Liver (tissue), 9 donors: ENCODE data around the gene YY1. TPM values are rescaled to one million over a fixed set of nuclear protein-coding genes. Genes with fewer than 3 reads are reported as not detected.
"Not testable (repeated sequence)": the region's sequence is repeated elsewhere in the genome, so short reads cannot be mapped to it uniquely, and the experiment has no call there.

Source experiments
- DNase-seq: peaks from one replicate; pipeline ENCODE4 v3.0.0-alpha.2; 2017; ENCODE audit warnings: low spot score
- H3K27ac ChIP-seq, 2 donors: one replicate each; pipeline ENCODE4 v1.7.0; 2013; ENCODE audit warnings: inconsistent platforms in 2 of 2, low read length in 2 of 2, control low read depth in 1 of 2, low read depth in 1 of 2, mild to moderate bottlenecking in 1 of 2
- H3K27me3 ChIP-seq, 4 donors: one replicate each; pipeline versions ENCODE4 v1.6.1 to v1.7.0; 2013; ENCODE audit warnings: low read length in 3 of 4, inconsistent platforms in 1 of 4, mild to moderate bottlenecking in 1 of 4, moderate library complexity in 1 of 4; ENCODE audit not compliant: control insufficient read depth in 4 of 4, insufficient read depth in 4 of 4
- H3K36me3 ChIP-seq, 4 donors: one replicate each; pipeline versions ENCODE4 v1.6.1 to v1.7.0; 2013; ENCODE audit warnings: low read length in 3 of 4, mild to moderate bottlenecking in 3 of 4, low read depth in 1 of 4, moderate library complexity in 1 of 4; ENCODE audit not compliant: control insufficient read depth in 4 of 4, insufficient read depth in 3 of 4
- H3K4me1 ChIP-seq, 4 donors: one replicate each; pipeline versions ENCODE4 v1.6.1 to v1.7.0; 2013; ENCODE audit warnings: low read length in 3 of 4, mild to moderate bottlenecking in 3 of 4, moderate library complexity in 1 of 4; ENCODE audit not compliant: control insufficient read depth in 4 of 4, insufficient read depth in 4 of 4
- H3K4me3 ChIP-seq, 3 donors: one replicate each; pipeline versions ENCODE4 v1.6.1 to v1.7.0; 2013; ENCODE audit warnings: low read length in 3 of 3, control low read depth in 1 of 3, low read depth in 1 of 3, mild to moderate bottlenecking in 1 of 3
- H3K9ac ChIP-seq, 2 donors: one replicate each; pipeline ENCODE4 v1.7.0; 2013; ENCODE audit warnings: low read length in 2 of 2, mild to moderate bottlenecking in 2 of 2, moderate library complexity in 2 of 2, control low read depth in 1 of 2, low read depth in 1 of 2
- H3K9me3 ChIP-seq, 4 donors: one replicate each; pipeline versions ENCODE4 v1.6.1 to v1.7.0; 2013; ENCODE audit warnings: low read length in 3 of 4; ENCODE audit not compliant: control insufficient read depth in 4 of 4
- EGR1 ChIP-seq, 2 donors: IDR thresholded peaks; 2 replicates each; pipeline ENCODE4 v1.6.1; 2016 to 2018; ENCODE audit warnings: antibody characterized with exemption in 2 of 2, low read depth in 2 of 2
- GABPA ChIP-seq, 2 donors: IDR thresholded peaks in 1 of 2; conservative IDR thresholded peaks in 1 of 2; 2 replicates each; pipeline ENCODE4 v1.6.1; 2016; ENCODE audit warnings: antibody characterized with exemption in 2 of 2, mild to moderate bottlenecking in 1 of 2, moderate library complexity in 1 of 2
- HNF4G ChIP-seq: IDR thresholded peaks from 2 replicates; pipeline ENCODE4 v1.6.1; 2016; ENCODE audit warnings: antibody characterized with exemption
- JUND ChIP-seq, 2 donors: IDR thresholded peaks; 2 replicates each; pipeline ENCODE4 v1.6.1; 2016; ENCODE audit warnings: antibody characterized with exemption in 2 of 2
- RXRA ChIP-seq, 2 donors: IDR thresholded peaks; 2 replicates each; pipeline ENCODE4 v1.6.1; 2017 to 2018; ENCODE audit warnings: antibody characterized with exemption in 2 of 2, mild to moderate bottlenecking in 1 of 2
- SP1 ChIP-seq: IDR thresholded peaks from 2 replicates; pipeline ENCODE4 v1.6.1; 2018; ENCODE audit warnings: antibody characterized with exemption, mild to moderate bottlenecking
- TAF1 ChIP-seq: conservative IDR thresholded peaks from 2 replicates; pipeline ENCODE4 v1.6.1; 2016; ENCODE audit warnings: antibody characterized with exemption, mild to moderate bottlenecking
- YY1 ChIP-seq: IDR thresholded peaks from 2 replicates; pipeline ENCODE4 v1.6.1; 2016; ENCODE audit warnings: antibody characterized with exemption, mild to moderate bottlenecking
- WGBS: extraction: QIAGEN DNeasy Blood & Tissue Kit; methylation state at CpG from one replicate; pipeline ENCODE4 v1.1.7; 2013; 5-methylcytosine and 5-hydroxymethylcytosine counted together
- polyA plus RNA-seq, 2 donors: library from polyadenylated mRNA; stranded (reverse) in 1 of 2; unstranded in 1 of 2; fragments of 200-250 nt in 1 of 2; fragments of >200 nt in 1 of 2; fragmentation: Nextera tagmentation in 1 of 2; extraction: Ambion mirVana in 1 of 2; gene quantifications; one replicate each; pipeline versions ENCODE4 v1.2.1 to v1.2.3, GENCODE V29; 2013 to 2015
- total RNA-seq, 2 donors: library from RNA; depleted of rRNA; stranded (reverse); fragments of >200 nt; gene quantifications; one replicate each; pipeline ENCODE4 v1.2.3, GENCODE V29; 2014
- TF ChIP-seq, protein P1 (sequence below): fragments of 150-350 bp; IDR thresholded peaks from 2 replicates; pipeline ENCODE4 v1.5.1; 2017; ENCODE audit warnings: improper control_type of control experiment, low read depth, low read length; ENCODE audit not compliant: missing input control
- TF ChIP-seq, protein P2 (sequence below): IDR thresholded peaks from 2 replicates; pipeline ENCODE4 v1.6.1; 2016; ENCODE audit warnings: antibody characterized with exemption
- TF ChIP-seq, protein P3 (sequence below): IDR thresholded peaks from 2 replicates; pipeline ENCODE4 v1.6.1; 2016; ENCODE audit warnings: antibody characterized with exemption
- TF ChIP-seq, protein P4 (sequence below): IDR thresholded peaks from 2 replicates; pipeline ENCODE4 v1.6.1; 2016; ENCODE audit warnings: antibody characterized with exemption, mild to moderate bottlenecking
- donor health status: healthy.
- donor health status: healthy.
- donor health status: healthy.
- donor health status: healthy.
- donor health status: healthy.

YY1 gene
- total and polyA plus RNA-seq, 4 donors: 15.8 to 37.4 (median 28.8) TPM

DNA sequence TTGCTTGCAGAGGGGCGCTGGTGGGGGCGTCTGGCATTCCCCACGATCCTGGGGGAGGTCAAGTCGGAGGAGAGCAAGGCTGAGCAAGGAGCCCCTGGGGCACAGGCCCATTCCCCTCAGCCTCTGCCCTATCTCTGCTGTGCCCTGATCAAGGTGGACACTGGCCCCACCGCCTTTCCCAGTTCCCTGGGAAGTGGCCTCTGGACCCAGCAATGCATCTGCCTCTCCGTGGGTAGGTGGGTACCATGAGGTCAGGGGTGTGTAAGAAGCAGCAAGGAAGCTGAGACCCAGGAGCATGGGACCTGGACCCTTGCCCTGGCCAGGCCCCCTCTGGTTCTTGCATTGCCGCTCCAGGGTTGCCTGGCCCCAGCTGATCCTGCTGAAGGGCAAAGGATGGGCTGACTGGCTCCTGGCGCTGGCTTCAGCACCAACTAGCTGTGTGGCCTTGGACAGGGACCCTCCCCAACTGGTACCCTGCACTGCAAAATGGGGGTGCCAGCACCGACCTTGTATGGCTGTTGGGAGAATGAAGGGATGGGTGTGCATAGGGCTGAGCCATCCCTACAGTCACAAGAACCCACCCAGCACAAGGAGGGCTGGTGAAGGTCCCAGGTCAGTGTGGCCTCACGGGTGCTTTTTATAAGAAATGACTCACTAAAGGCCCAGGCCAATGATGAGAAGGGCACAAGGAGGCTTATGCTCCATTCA is 47.7 kb downstream of the YY1 start:
- no peaks in the 10 kb centered on the region for H3K27me3 ChIP-seq
- no peak for TF ChIP-seq RXRA (IDR thresholded peaks at IDR 0.05)
- 80% methylated on average over 10 of the region's 10 CpGs for WGBS
- peaks cover 0 to 13% (median 10%) of the 10 kb centered on the region in 4 donors for H3K4me1 ChIP-seq
- no peaks in the 10 kb centered on the region for H3K36me3 ChIP-seq
- H3K9ac ChIP-seq: no peak overlapping the region
- no peak overlapping the region for H3K27ac ChIP-seq
- H3K9me3 ChIP-seq: no peaks in the 10 kb centered on the region
- no peak for DNase-seq
- no peak overlapping the region for H3K4me3 ChIP-seq

DNA sequence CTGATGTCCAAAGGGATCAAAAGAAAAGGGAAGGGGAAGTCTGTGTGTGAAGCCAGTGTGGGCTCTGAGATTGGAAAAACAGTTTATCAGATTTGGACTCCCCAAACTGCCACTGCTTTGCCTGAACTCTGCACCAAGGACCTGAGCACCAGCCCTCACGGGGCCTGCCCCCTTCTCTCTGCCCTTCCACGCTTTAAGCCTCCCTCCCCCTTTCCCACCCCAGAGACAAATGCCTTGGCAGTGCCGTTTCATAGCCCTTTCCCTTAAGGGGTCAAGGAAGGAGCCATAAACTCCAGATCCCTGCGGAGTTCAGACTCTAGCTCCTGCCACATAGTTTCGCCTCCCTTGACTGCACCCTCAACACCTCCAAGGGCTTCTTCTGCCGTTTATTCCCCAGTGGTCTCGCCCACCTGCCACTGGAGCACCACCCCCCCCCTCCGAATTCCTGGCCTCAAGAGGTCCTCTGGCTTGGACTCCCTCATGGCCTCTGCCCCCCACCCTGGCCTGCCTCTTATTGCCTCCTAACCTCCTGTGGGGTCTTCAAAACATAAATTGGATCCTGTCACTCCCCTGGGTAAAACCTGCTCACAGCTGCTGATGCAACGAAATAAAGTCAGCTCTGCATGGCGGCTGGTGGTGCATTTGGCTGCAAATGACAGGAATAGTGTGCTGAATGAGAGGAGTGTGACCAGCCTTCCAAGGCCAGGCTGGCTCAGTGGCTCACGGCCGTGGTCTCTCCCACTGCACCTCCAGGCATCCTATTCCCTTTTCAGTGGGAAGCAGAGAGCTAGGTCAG is 48.5 kb downstream of the YY1 start:
- 84% methylated on average over 12 of the region's 12 CpGs for WGBS
- no peaks in the 10 kb centered on the region for H3K9me3 ChIP-seq
- no peak overlapping the region for H3K9ac ChIP-seq
- peaks cover 0 to 2% (median 0%) of the 10 kb centered on the region in 4 donors for H3K36me3 ChIP-seq
- no peak for DNase-seq
- H3K27me3 ChIP-seq: no peaks in the 10 kb centered on the region
- no peak overlapping the region for H3K27ac ChIP-seq
- H3K4me1 ChIP-seq: peaks cover 0 to 13% (median 10%) of the 10 kb centered on the region in 4 donors
- TF ChIP-seq, protein P1, sequence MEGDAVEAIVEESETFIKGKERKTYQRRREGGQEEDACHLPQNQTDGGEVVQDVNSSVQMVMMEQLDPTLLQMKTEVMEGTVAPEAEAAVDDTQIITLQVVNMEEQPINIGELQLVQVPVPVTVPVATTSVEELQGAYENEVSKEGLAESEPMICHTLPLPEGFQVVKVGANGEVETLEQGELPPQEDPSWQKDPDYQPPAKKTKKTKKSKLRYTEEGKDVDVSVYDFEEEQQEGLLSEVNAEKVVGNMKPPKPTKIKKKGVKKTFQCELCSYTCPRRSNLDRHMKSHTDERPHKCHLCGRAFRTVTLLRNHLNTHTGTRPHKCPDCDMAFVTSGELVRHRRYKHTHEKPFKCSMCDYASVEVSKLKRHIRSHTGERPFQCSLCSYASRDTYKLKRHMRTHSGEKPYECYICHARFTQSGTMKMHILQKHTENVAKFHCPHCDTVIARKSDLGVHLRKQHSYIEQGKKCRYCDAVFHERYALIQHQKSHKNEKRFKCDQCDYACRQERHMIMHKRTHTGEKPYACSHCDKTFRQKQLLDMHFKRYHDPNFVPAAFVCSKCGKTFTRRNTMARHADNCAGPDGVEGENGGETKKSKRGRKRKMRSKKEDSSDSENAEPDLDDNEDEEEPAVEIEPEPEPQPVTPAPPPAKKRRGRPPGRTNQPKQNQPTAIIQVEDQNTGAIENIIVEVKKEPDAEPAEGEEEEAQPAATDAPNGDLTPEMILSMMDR: no peak
- no peak for TF ChIP-seq RXRA (IDR thresholded peaks at IDR 0.05)
- TF ChIP-seq YY1: no peak
- no peak for TF ChIP-seq JUND (IDR thresholded peaks at IDR 0.05)
- no peak for TF ChIP-seq TAF1
- TF ChIP-seq, protein P2, sequence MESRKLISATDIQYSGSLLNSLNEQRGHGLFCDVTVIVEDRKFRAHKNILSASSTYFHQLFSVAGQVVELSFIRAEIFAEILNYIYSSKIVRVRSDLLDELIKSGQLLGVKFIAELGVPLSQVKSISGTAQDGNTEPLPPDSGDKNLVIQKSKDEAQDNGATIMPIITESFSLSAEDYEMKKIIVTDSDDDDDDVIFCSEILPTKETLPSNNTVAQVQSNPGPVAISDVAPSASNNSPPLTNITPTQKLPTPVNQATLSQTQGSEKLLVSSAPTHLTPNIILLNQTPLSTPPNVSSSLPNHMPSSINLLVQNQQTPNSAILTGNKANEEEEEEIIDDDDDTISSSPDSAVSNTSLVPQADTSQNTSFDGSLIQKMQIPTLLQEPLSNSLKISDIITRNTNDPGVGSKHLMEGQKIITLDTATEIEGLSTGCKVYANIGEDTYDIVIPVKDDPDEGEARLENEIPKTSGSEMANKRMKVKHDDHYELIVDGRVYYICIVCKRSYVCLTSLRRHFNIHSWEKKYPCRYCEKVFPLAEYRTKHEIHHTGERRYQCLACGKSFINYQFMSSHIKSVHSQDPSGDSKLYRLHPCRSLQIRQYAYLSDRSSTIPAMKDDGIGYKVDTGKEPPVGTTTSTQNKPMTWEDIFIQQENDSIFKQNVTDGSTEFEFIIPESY: no peak
- TF ChIP-seq SP1: no peak
- TF ChIP-seq, protein P3, sequence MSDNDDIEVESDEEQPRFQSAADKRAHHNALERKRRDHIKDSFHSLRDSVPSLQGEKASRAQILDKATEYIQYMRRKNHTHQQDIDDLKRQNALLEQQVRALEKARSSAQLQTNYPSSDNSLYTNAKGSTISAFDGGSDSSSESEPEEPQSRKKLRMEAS: no peak
- TF ChIP-seq, protein P4, sequence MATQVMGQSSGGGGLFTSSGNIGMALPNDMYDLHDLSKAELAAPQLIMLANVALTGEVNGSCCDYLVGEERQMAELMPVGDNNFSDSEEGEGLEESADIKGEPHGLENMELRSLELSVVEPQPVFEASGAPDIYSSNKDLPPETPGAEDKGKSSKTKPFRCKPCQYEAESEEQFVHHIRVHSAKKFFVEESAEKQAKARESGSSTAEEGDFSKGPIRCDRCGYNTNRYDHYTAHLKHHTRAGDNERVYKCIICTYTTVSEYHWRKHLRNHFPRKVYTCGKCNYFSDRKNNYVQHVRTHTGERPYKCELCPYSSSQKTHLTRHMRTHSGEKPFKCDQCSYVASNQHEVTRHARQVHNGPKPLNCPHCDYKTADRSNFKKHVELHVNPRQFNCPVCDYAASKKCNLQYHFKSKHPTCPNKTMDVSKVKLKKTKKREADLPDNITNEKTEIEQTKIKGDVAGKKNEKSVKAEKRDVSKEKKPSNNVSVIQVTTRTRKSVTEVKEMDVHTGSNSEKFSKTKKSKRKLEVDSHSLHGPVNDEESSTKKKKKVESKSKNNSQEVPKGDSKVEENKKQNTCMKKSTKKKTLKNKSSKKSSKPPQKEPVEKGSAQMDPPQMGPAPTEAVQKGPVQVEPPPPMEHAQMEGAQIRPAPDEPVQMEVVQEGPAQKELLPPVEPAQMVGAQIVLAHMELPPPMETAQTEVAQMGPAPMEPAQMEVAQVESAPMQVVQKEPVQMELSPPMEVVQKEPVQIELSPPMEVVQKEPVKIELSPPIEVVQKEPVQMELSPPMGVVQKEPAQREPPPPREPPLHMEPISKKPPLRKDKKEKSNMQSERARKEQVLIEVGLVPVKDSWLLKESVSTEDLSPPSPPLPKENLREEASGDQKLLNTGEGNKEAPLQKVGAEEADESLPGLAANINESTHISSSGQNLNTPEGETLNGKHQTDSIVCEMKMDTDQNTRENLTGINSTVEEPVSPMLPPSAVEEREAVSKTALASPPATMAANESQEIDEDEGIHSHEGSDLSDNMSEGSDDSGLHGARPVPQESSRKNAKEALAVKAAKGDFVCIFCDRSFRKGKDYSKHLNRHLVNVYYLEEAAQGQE: no peak
- TF ChIP-seq GABPA (IDR thresholded peaks at IDR 0.05 in 1 of 2, conservative IDR thresholded peaks at IDR 0.05 in 1 of 2): no peak
- TF ChIP-seq HNF4G: no peak
- TF ChIP-seq EGR1 (IDR thresholded peaks at IDR 0.05; ENCODE audit: low read depth in 2 of 2): no peak
- no peak overlapping the region for H3K4me3 ChIP-seq

DNA sequence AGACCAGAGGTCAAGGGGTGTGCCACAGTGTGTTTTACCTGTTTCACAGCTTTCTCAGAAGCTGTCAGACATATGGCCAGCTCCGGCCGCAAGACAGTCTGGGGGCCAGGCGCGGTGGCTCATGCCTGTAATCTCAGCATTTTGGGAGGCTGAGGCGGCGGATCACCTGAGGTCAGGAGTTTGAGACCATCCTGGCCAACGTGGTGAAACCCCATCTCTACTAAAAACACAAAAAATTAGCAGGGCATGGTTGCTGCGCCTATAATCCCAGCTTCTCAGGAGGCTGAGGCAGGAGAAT is 49.0 kb downstream of the YY1 start:
- H3K9me3 ChIP-seq, DNase-seq, H3K27me3 ChIP-seq, H3K27ac ChIP-seq, H3K36me3 ChIP-seq, H3K4me3 ChIP-seq, H3K9ac ChIP-seq: not testable (repeated sequence)
- WGBS: 95% methylated on average over 8 of the region's 8 CpGs
- H3K4me1 ChIP-seq: peaks cover 0 to 13% (median 10%) of the 10 kb centered on the region in 4 donors
